Activated CD8-positive, alpha-beta memory T cell treated with anti-CD3 and anti-CD28 coated beads for 1 hour (primary cell): ENCODE data around the gene BAHCC1.

ENCODE experiments used
- DNase-seq, 2 donors: peaks; one replicate each; pipeline ENCODE4 v3.0.0-alpha.2; 2020; ENCODE audit warnings: low read depth in 1 of 2; ENCODE audit errors: extremely low read depth in 1 of 2

BAHCC1 gene

GRCh38 chr17:81476635-81477034 lies 81.4 kb downstream of the BAHCC1 start:
- no peak for DNase-seq

- no peak for DNase-seq
Observed at GRCh38 chr17:81477173-81477572, 81.9 kb downstream of the BAHCC1 start.

- no peak for DNase-seq
Observed at GRCh38 chr17:81478119-81478518, 82.9 kb downstream of the BAHCC1 start.

GRCh38 chr17:81479175-81480071 lies 84.2 kb downstream of the BAHCC1 start:
- DNase-seq: no peak

GRCh38 chr17:81480140-81481072 lies 85.1 kb downstream of the BAHCC1 start:
- DNase-seq: no peak

- DNase-seq: peak; percentile 14 to 50
Observed at GRCh38 chr17:81481073-81481799, 86.0 kb downstream of the BAHCC1 start.

GRCh38 chr17:81481815-81482505 lies 86.7 kb downstream of the BAHCC1 start:
- DNase-seq: no peak

- no peak for DNase-seq
Observed at GRCh38 chr17:81482673-81483072, 87.4 kb downstream of the BAHCC1 start.

- no peak for DNase-seq
Observed at GRCh38 chr17:81483085-81483861, 88.0 kb downstream of the BAHCC1 start.

- DNase-seq: no peak
Observed at GRCh38 chr17:81483862-81484194, 88.6 kb downstream of the BAHCC1 start.

- peak; percentile 53 to 80 for DNase-seq
Observed at GRCh38 chr17:81484195-81484979, 89.1 kb downstream of the BAHCC1 start.

GRCh38 chr17:81486199-81486810 lies 91.0 kb downstream of the BAHCC1 start:
- DNase-seq: no peak

GRCh38 chr17:81487089-81487486 lies 91.8 kb downstream of the BAHCC1 start:
- no peak for DNase-seq

- peak in 1 of 2 donors; percentile 79 for DNase-seq
Observed at GRCh38 chr17:81487487-81488275, 92.4 kb downstream of the BAHCC1 start.

GRCh38 chr17:81488276-81488860 lies 93.1 kb downstream of the BAHCC1 start:
- DNase-seq: no peak

GRCh38 chr17:81489012-81489997 lies 94.0 kb downstream of the BAHCC1 start:
- no peak for DNase-seq
